HepG2 (cell line): Measurements from ENCODE around the gene ADARB2. TPM values are rescaled to one million over a fixed set of nuclear protein-coding genes. Genes with fewer than 3 reads are reported as not detected.

Experiments
- ATAC-seq: fragments of 200-7000 bp; cut with Tn5 transposase; 3 replicates; pipeline ENCODE4 v1.9.1; 2020; ENCODE audit warnings: mild to moderate bottlenecking, moderate library complexity
- BruUV-seq: library from RNA; stranded (reverse); fragments of 400-500 nt; replicated peaks from 2 replicates; lab custom pipeline; 2021; lab: Mats Ljungman, UMichigan
- CTCF ChIA-PET: fragments of 300-600 bp; formaldehyde crosslinking; extraction: SDS; loops from one replicate; lab custom pipeline; 2021; ENCODE audit warnings: low total read pairs, inconsistent platforms, low intra/inter-chr PET ratio; lab: Yijun Ruan, JAX
- POLR2A ChIA-PET: fragments of 350-600 bp; sonication (Branson Sonifier 250); formaldehyde crosslinking; loops from one replicate; lab custom pipeline; 2020; ENCODE audit warnings: antibody characterized with exemption, inconsistent platforms; lab: Yijun Ruan, JAX
- DNase-seq: peaks from one replicate; pipeline ENCODE4 v3.0.0-alpha.2; 2015; ENCODE audit warnings: low spot score
- FAIRE-seq: peaks from 3 replicates; lab custom pipeline; 2011; peaks lifted over from hg19 to GRCh38; lab: Jason Lieb, UNC
- H2AFZ ChIP-seq: one replicate; pipeline ENCODE4 v1.6.1; 2011; ENCODE audit warnings: low read length, inconsistent platforms
- H3K27ac ChIP-seq: fragments of 300-600 bp; 3 replicates; pipeline ENCODE4 v1.8.0; 2011; ENCODE audit warnings: mixed run types, mild to moderate bottlenecking, mixed read lengths, low read length, inconsistent platforms; ENCODE audit not compliant: insufficient read depth; ENCODE audit errors: extremely low read length
- H3K27me3 ChIP-seq, 2 experiments: fragments of 200-600 bp in 1 of 2; 2 replicates in 1 of 2; 3 replicates in 1 of 2; pipeline versions ENCODE4 v1.6.0 to v1.8.0; 2011; ENCODE audit warnings: low read length in 2 of 2, mild to moderate bottlenecking in 2 of 2, moderate library complexity in 2 of 2, inconsistent platforms in 1 of 2; ENCODE audit not compliant: insufficient read depth in 2 of 2, control insufficient read depth in 1 of 2
- H3K36me3 ChIP-seq, 2 experiments: fragments of 200-600 bp in 1 of 2; replicated peaks in 1 of 2; 2 replicates in 1 of 2; 3 replicates in 1 of 2; pipeline versions ENCODE4 v1.5.1 to v1.8.0; 2011; ENCODE audit warnings: low read length in 2 of 2, inconsistent platforms in 1 of 2; ENCODE audit not compliant: insufficient read depth in 2 of 2, control insufficient read depth in 1 of 2
- H3K4me1 ChIP-seq: 2 replicates; pipeline ENCODE4 v1.5.1; 2012; ENCODE audit warnings: low read length, inconsistent platforms; ENCODE audit not compliant: insufficient read depth
- H3K4me2 ChIP-seq: 2 replicates; pipeline ENCODE4 v1.6.0; 2011; ENCODE audit warnings: low read depth, low read length, inconsistent platforms
- H3K4me3 ChIP-seq, 3 experiments: fragments of 200-600 bp in 1 of 3; sonication (generic), shearing (Covaris generic) in 1 of 3; replicated peaks in 1 of 3; 2 replicates each; pipeline ENCODE4 v1.5.1; 2011 to 2016; ENCODE audit warnings: low read length in 3 of 3, inconsistent platforms in 2 of 3, low read depth in 2 of 3, mild to moderate bottlenecking in 2 of 3, control low read depth in 1 of 3, mixed read lengths in 1 of 3; ENCODE audit not compliant: insufficient read depth in 1 of 3
- H3K79me2 ChIP-seq: one replicate; pipeline ENCODE4 v1.6.1; 2011; ENCODE audit warnings: low read length, inconsistent platforms; ENCODE audit not compliant: insufficient read depth
- H3K9ac ChIP-seq: 2 replicates; pipeline ENCODE4 v1.6.0; 2011; ENCODE audit warnings: mild to moderate bottlenecking, low read depth, low read length, inconsistent platforms; ENCODE audit not compliant: insufficient read depth
- H3K9me3 ChIP-seq: 2 replicates; pipeline ENCODE4 v1.5.1; 2012; ENCODE audit warnings: mild to moderate bottlenecking, low read length
- H4K20me1 ChIP-seq: 2 replicates; pipeline ENCODE4 v1.6.0; 2011; ENCODE audit warnings: inconsistent platforms, mild to moderate bottlenecking, low read length, moderate library complexity; ENCODE audit not compliant: insufficient read depth
- AHDC1 ChIP-seq: sonication (generic); formaldehyde crosslinking; IDR thresholded peaks from 2 replicates; pipeline ENCODE4 v1.5.1; 2020; ENCODE audit warnings: mild to moderate bottlenecking, missing genetic modification reagents, borderline replicate concordance
- ARID2 ChIP-seq: sonication (generic); formaldehyde crosslinking; IDR thresholded peaks from 2 replicates; pipeline ENCODE4 v1.8.1; 2022; ENCODE audit warnings: mild to moderate bottlenecking, missing genetic modification reagents, borderline replicate concordance
- HCFC1 ChIP-seq: fragments of 150-350 bp; IDR thresholded peaks from 2 replicates; pipeline ENCODE4 v1.6.1; 2014; ENCODE audit warnings: low read depth, low read length
- MATR3 ChIP-seq: sonication (generic); formaldehyde crosslinking; IDR thresholded peaks from 2 replicates; pipeline ENCODE4 v1.4.0; 2020; ENCODE audit warnings: missing genetic modification reagents
- MNT ChIP-seq: fragments of 450-650 bp; IDR thresholded peaks from 2 replicates; pipeline ENCODE4 v1.6.1; 2016
- MXD4 ChIP-seq: IDR thresholded peaks from 2 replicates; pipeline ENCODE4 v1.6.1; 2016; ENCODE audit warnings: mild to moderate bottlenecking, missing biosample characterization, missing genetic modification reagents
- SOX5 ChIP-seq: IDR thresholded peaks from 2 replicates; pipeline ENCODE4 v1.6.1; 2016; ENCODE audit warnings: borderline replicate concordance
- TFE3 ChIP-seq: IDR thresholded peaks from 2 replicates; pipeline ENCODE4 v1.6.1; 2016
- WGBS: methylation state at CpG from one replicate; pipeline ENCODE4 v1.1.6; 2017; ENCODE audit warnings: low lambda C conversion rate; 5-methylcytosine and 5-hydroxymethylcytosine counted together
- in situ Hi-C: cut with HindIII; loops from 2 replicates; pipeline ENCODE4 v1.10.0; 2017; ENCODE audit warnings: low pct_unique_long_range_greater_than_20kb; ENCODE audit not compliant: extremely low pct_ligation_motif_present
- intact Hi-C: fragments of 100-400 bp; cut with micrococcal nuclease; formaldehyde crosslinking; loops from one replicate; pipeline ENCODE4 v1.10.0; 2022; ENCODE audit not compliant: unreplicated experiment
- polyA plus RNA-seq, 8 experiments: library from polyadenylated mRNA; depleted of rRNA in 3 of 8; stranded (reverse) in 7 of 8; unstranded in 1 of 8; fragments of >200 nt; fragmentation: Illumina TruSeq in 4 of 8; extraction: Trizol in 4 of 8; gene quantifications; 2 replicates each; pipeline versions ENCODE4 v1.2.1 to v1.2.3, GENCODE V29; 2011 to 2016; ENCODE audit warnings: low read depth in 4 of 8, missing spikeins in 1 of 8, mixed read lengths in 1 of 8; ENCODE audit not compliant: insufficient read depth in 1 of 8
- total RNA-seq, 5 experiments: library from RNA; depleted of rRNA; stranded (reverse); fragments of >200 nt; fragmentation: Illumina TruSeq; extraction: Trizol; gene quantifications; 2 replicates each; pipeline ENCODE4 v1.2.3, GENCODE V29; 2016; ENCODE audit warnings: low read depth in 1 of 5

Gene ADARB2
- total and polyA plus RNA-seq, 2 of the 13 experiments (the other 11 are each of a cell fraction or from before 2014, with no cell fraction given) = not detected

GRCh38 chr10:1451362-1451888, 285.9 kb downstream of the ADARB2 start:
- no TSS peak for BruUV-seq
- no peaks in the 10 kb centered on the region for H3K79me2 ChIP-seq
- no peak overlapping the region for H3K27ac ChIP-seq
- TF ChIP-seq TFE3 (CRISPR knock-in tag) (no peak), HCFC1 (no peak), ARID2 (CRISPR knock-in tag) (no peak), SOX5 (CRISPR knock-in tag) (no peak), MXD4 (CRISPR knock-in tag) (no peak), AHDC1 (CRISPR knock-in tag) (no peak), MATR3 (CRISPR knock-in tag) (no peak), MNT (peak; percentile 39; the same call in 1 of the 2 replicates)
- TF ChIP-seq, all 625 proteins: peak for 1
- Histone ChIP-seq H3K27me3 (peaks cover 0 to 18% of the 10 kb centered on the region in 2 experiments; a peak in 3 of 5 replicates), H2AFZ (no peak overlapping the region), H3K9ac (no peak overlapping the region), H3K4me2 (no peak overlapping the region), H3K9me3 (no peaks in the 10 kb centered on the region), H4K20me1 (no peaks in the 10 kb centered on the region), H3K4me3 (no peak overlapping the region), H3K4me1 (no peaks in the 10 kb centered on the region), H3K36me3 (no peaks in the 10 kb centered on the region)
- intact Hi-C loops = no loop called here
- in situ Hi-C loops = no loop called here
- 2% methylated on average over 3 of the region's 4 CpGs for whole genome bisulfite sequencing
- DNase-seq (no peak), FAIRE-seq (no peak), ATAC-seq (no peak)
- ChIA-PET POLR2A (no interaction called here), CTCF (no interaction called here)
